Thymus (tissue), 11 donors: Measurements from ENCODE around the gene MPV17L. TPM values are rescaled to one million over a fixed set of nuclear protein-coding genes. Genes with fewer than 3 reads are reported as not detected.
"Not testable (repeated sequence)": the region's sequence is repeated elsewhere in the genome, so short reads cannot be mapped to it uniquely, and the experiment has no call there.

ENCODE experiments used
- DNase-seq, 9 donors: peaks; one replicate each; pipeline ENCODE4 v3.0.0-alpha.2; 2013; ENCODE audit warnings: low spot score in 9 of 9, low read depth in 6 of 9, missing footprints in 1 of 9
- H3K27ac ChIP-seq, 2 donors: one replicate each; pipeline ENCODE4 v1.5.1; 2013; ENCODE audit warnings: control low read depth in 1 of 2, low read depth in 1 of 2, low read length in 1 of 2, mild to moderate bottlenecking in 1 of 2, moderate library complexity in 1 of 2
- H3K27me3 ChIP-seq, 2 donors: one replicate each; pipeline ENCODE4 v1.5.1; 2013; ENCODE audit warnings: low read length in 1 of 2; ENCODE audit not compliant: control insufficient read depth in 2 of 2, insufficient read depth in 1 of 2
- H3K36me3 ChIP-seq, 2 donors: one replicate each; pipeline ENCODE4 v1.5.1; 2013; ENCODE audit warnings: low read length in 1 of 2, mild to moderate bottlenecking in 1 of 2, moderate library complexity in 1 of 2; ENCODE audit not compliant: control insufficient read depth in 2 of 2, insufficient read depth in 2 of 2
- H3K4me1 ChIP-seq, 2 donors: one replicate each; pipeline ENCODE4 v1.5.1; 2013; ENCODE audit warnings: low read length in 2 of 2; ENCODE audit not compliant: control insufficient read depth in 2 of 2, insufficient read depth in 2 of 2
- H3K4me3 ChIP-seq, 2 donors: one replicate each; pipeline ENCODE4 v1.5.1; 2013; ENCODE audit warnings: low read length in 2 of 2, control low read depth in 1 of 2, mild to moderate bottlenecking in 1 of 2
- H3K9me3 ChIP-seq, 2 donors: one replicate each; pipeline ENCODE4 v1.5.1; 2013; ENCODE audit warnings: low read length in 1 of 2, mild to moderate bottlenecking in 1 of 2; ENCODE audit not compliant: control insufficient read depth in 2 of 2, insufficient read depth in 1 of 2
- WGBS: extraction: QIAGEN DNeasy Blood & Tissue Kit; methylation state at CpG from one replicate; pipeline ENCODE4 v1.1.7; 2013; 5-methylcytosine and 5-hydroxymethylcytosine counted together
- polyA plus RNA-seq: library from polyadenylated mRNA; stranded (reverse); fragments of 200-250 nt; gene quantifications from one replicate; pipeline ENCODE4 v1.2.3, GENCODE V29; 2013
- total RNA-seq: library from RNA; stranded (reverse); fragments of 120-200 nt; gene quantifications from one replicate; pipeline ENCODE4 v1.2.4, GENCODE V29; 2013
- donor health status: healthy.

Gene MPV17L
- total and polyA plus RNA-seq, 2 donors, result 0.38 to 1.7 TPM

DNA sequence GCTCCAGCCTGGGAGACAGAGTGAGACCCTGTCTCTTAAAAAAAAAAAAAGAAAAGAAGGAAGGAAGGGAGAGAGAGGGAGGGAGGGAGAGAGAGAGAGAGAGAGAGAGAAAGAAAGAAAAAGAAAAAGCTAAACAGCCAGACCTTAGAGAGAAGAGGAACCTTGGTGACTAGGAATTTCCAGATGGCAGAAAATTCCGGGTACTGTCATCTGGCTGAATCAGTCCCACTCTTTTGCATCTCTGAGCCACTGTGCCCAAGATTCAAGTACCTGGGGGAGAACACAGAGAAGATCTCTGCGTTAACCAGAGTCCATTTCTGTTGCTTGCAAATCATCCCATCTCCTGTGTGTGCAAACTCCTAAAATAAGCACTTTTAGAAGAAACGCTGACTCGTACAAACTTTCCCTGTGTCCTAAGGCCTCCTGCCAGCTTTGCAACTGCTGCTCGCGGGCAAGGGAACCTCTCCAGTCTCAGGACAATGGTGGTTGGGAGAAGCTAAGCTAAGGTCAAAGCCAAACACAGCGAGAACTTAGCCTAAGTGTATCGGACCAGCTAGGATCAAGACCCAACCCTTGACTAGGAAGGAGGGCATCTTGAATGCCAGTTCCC lies 56.8 kb downstream of the MPV17L start:
- no peaks in the 10 kb centered on the region for H3K36me3 ChIP-seq
- H3K4me1 ChIP-seq, result no peaks in the 10 kb centered on the region
- H3K9me3 ChIP-seq, result no peaks in the 10 kb centered on the region
- H3K4me3 ChIP-seq, result no peak overlapping the region
- WGBS, result 96% methylated on average over 8 of the region's 8 CpGs
- no peaks in the 10 kb centered on the region for H3K27me3 ChIP-seq
- DNase-seq, result no peak
- no peak overlapping the region for H3K27ac ChIP-seq

DNA sequence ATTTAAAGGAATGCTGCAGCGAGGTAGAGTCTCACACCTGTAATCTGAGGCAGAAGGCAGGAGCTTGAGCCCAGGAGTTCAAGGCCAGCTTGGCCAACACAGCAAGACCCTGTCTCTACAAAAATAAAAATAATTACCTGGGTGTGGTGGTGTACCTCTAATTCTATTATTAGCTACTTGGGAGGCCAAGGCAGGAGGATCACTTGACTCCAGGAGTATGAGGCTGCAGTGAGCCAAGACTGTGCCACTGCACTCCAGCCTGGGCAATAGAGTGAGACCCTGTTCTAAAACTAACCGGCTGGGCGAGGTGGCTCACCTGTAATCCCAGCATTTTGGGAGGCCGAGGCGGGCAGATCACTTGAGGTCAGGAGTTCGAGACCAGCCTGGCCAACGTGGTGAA lies 57.7 kb downstream of the MPV17L start:
- DNase-seq, H3K4me1 ChIP-seq, H3K27me3 ChIP-seq, H3K36me3 ChIP-seq, H3K27ac ChIP-seq, H3K9me3 ChIP-seq, H3K4me3 ChIP-seq: not testable (repeated sequence)
- 94% methylated on average over 7 of the region's 7 CpGs for WGBS

GRCh38 chr16:15454933-15455332 lies 59.4 kb downstream of the MPV17L start:
- 97% methylated on average over 11 of the region's 11 CpGs for WGBS
- not testable (repeated sequence) for DNase-seq, H3K27me3 ChIP-seq, H3K9me3 ChIP-seq, H3K36me3 ChIP-seq, H3K27ac ChIP-seq, H3K4me3 ChIP-seq, H3K4me1 ChIP-seq

GRCh38 chr16:15457400-15457799 lies 61.8 kb downstream of the MPV17L start:
- no peak overlapping the region for H3K27ac ChIP-seq
- no peaks in the 10 kb centered on the region for H3K4me1 ChIP-seq
- H3K4me3 ChIP-seq, result no peak overlapping the region
- 94% methylated on average over 3 of the region's 3 CpGs for WGBS
- no peaks in the 10 kb centered on the region for H3K27me3 ChIP-seq
- H3K9me3 ChIP-seq, result no peaks in the 10 kb centered on the region
- no peak for DNase-seq
- H3K36me3 ChIP-seq, result no peaks in the 10 kb centered on the region

DNA sequence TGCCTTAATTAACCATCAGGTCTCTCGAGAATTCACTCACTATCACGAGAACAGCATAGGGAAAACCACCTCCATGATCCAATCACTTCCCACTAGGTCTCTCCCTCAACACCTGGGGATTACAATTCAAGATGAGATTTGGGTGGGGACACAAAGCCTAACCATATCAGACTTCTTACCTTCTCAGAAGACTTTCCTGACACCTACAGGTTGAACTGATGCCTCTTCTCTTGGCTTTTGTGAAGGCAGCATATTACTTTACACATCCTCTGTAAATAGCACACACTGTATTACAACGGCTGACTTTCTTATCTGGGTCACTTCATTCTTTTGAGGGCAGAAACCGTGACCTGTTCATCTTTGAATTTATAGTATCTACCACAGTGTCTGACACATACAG lies 62.4 kb downstream of the MPV17L start:
- WGBS, result 80% methylated on average over 4 of the region's 4 CpGs
- Histone ChIP-seq H3K36me3 (no peaks in the 10 kb centered on the region), H3K27ac (no peak overlapping the region), H3K27me3 (no peaks in the 10 kb centered on the region), H3K9me3 (no peaks in the 10 kb centered on the region), H3K4me1 (no peaks in the 10 kb centered on the region), H3K4me3 (no peak overlapping the region)
- DNase-seq, result no peak

DNA sequence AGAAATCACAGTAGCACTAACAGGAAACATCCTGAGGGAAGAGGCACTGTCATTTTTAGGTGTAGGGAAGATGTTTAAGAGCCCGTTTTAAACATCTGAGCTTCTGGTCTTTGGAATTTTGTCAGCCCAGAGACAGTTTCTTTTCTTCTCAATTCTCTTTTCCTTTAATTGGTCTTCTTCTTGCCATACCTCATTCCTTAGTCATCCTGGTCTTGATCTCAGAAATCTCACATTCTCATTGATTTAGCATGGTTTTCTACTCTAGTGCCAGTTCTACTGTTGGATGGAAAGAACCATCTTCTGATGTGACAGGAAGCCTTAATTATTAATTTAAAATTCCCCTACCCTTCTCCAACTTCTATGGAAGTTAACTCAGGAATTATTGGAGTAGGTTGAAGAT lies 64.2 kb downstream of the MPV17L start:
- WGBS, result 94% methylated on average over 1 of the region's 1 CpG
- no peaks in the 10 kb centered on the region for H3K36me3 ChIP-seq
- no peaks in the 10 kb centered on the region for H3K9me3 ChIP-seq
- H3K27me3 ChIP-seq, result no peaks in the 10 kb centered on the region
- H3K4me1 ChIP-seq, result no peaks in the 10 kb centered on the region
- H3K4me3 ChIP-seq, result no peak overlapping the region
- DNase-seq, result no peak
- H3K27ac ChIP-seq, result no peak overlapping the region

GRCh38 chr16:15460601-15461000 lies 65.0 kb downstream of the MPV17L start:
- H3K4me3 ChIP-seq, result no peak overlapping the region
- no peaks in the 10 kb centered on the region for H3K36me3 ChIP-seq
- H3K9me3 ChIP-seq, result no peaks in the 10 kb centered on the region
- no peak for DNase-seq
- no peaks in the 10 kb centered on the region for H3K4me1 ChIP-seq
- WGBS, result 95% methylated on average over 3 of the region's 3 CpGs
- no peaks in the 10 kb centered on the region for H3K27me3 ChIP-seq
- no peak overlapping the region for H3K27ac ChIP-seq

- Histone ChIP-seq H3K9me3 (no peaks in the 10 kb centered on the region), H3K4me3 (no peak overlapping the region), H3K36me3 (no peaks in the 10 kb centered on the region), H3K27ac (no peak overlapping the region), H3K27me3 (no peaks in the 10 kb centered on the region), H3K4me1 (no peaks in the 10 kb centered on the region)
- 97% methylated on average over 6 of the region's 6 CpGs for WGBS
- no peak for DNase-seq
These were observed 65.8 kb downstream of the MPV17L start for GRCh38 chr16:15461376-15461775.
